ENCODE data around the gene IL17B.

IL17B gene

DNA sequence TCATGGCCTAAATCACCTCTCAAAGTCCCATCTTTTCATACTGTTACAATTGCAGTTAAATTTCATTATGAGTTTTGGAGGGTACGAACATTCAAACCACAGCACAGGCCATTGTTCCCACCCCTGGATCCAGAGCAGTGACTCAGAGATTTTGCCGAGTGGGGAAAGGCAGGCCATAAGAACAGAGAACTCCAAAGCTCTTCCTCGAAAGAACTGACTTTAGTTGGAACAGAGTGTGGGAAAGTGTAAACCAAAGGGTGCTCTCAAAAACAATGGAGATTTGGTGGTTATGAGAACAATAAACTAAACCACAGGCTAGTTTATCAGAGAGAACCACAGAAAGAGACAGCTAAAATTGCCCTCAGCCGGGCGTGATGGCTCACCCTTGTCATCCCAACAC is 53.2 kb downstream of the IL17B start:
- DNase-seq (ENCODE audit: extremely low read depth in 1 of 2, low read depth in 1 of 2) = no peak

DNA sequence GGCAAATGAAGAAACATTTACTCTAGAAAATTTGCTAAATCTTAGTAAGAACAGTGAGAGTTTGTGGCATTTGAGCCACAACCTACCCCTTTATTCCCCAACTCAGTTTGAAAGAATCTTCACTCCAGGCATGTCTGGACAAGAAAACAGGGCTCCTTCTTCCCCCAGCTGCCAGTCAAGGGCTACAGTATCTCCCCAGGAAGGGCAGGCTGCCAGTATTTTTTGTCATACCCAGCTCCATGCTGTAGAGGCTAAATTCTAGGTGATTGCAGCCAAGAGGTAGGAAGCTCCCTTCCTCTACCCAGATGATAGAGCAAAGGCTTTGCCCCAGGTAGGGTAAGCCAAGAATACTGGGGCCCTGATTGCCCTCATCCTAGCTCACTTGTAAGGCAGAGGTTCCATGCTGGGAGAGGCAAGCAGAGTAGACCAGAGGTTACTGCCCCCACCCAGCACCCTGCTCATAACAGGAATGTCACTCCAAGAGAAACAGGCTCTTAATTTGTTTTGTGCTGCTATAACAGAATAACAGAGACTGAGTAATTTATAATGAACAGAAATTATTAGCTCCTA is 53.8 kb downstream of the IL17B start:
- DNase-seq (ENCODE audit: extremely low read depth in 1 of 2, low read depth in 1 of 2) = no peak

DNA sequence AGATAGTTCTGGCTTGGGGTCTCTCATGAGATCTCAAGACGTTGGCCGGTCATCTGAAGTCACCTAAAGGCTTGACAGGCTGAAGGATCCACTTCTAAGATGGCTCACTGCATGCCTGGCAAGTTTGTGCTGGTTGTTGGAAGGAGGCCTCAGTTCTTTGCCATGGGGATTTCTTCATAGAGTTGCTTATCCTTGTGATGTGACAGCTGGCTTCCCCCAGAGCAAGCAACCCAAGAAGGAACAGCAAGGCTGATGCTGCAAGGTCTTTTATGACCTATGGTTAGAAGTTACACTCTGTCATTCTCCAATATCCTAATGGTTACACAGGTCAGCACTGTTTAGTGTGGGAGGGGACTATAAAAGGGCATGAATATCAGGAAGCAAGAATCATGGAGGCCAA is 54.5 kb downstream of the IL17B start:
- DNase-seq (ENCODE audit: extremely low read depth in 1 of 2, low read depth in 1 of 2) = no peak
